ENCODE measurements around the gene LRP5. TPM values are rescaled to one million over a fixed set of nuclear protein-coding genes. Genes with fewer than 3 reads are reported as not detected.

LRP5 gene
- total RNA-seq, 2 experiments from 2014 or later, result 2.0 to 2.9 TPM

DNA sequence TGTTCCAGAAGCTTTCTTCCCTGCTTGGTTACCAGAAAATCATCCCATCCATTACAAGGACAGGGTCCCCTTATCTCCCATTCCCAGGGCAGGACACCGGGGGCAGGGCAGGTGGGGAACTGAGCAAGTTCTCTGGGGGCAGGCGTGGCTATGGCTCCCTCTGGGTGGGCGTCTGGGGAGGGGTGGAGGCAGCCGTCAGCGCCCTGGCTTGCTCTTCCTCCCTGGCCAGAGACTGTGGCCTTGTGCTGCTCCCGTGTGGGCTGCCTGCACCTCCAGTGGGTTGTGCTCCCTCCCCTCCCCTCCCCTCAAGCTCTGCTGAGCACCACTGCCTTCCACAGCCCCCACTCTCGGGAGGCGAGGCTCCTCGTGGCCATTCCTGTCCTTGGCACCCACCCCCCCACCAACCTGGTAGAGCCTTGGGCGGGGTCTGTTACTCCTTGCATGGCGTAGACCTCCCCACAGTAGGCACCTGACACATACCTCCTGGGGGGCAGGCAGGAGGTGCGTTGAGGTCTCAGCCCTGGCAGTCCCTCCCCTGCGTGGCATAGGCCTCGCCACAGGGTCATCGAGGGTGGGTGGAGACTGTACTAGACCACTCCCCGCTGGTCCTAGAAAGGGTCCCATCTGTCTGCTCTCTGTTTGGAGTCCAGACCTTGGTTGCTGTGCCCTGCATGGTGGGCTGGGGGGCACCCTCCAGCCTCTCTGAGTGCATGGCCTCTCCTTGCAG lies 123.9 kb downstream of the LRP5 start:
- H3K4me3 ChIP-seq (ENCODE audit: low read length), result no peak overlapping the region
- no peak overlapping the region for H3K27ac ChIP-seq (ENCODE audit: low read depth in 1 of 2, low read length in 2 of 2)
- H3K27ac Mint-ChIP-seq, result no peak overlapping the region
- no peaks in the 10 kb centered on the region for H3K4me1 Mint-ChIP-seq (ENCODE audit: low read depth)
- peaks cover 0 to 7% of the 10 kb centered on the region in 2 experiments for H3K9me3 ChIP-seq (ENCODE audit: control insufficient read depth in 1 of 2, insufficient read depth in 1 of 2, low read length in 2 of 2)
- H3K27me3 ChIP-seq (ENCODE audit: control insufficient read depth in 1 of 2, insufficient read depth in 2 of 2, low read length in 2 of 2), result no peaks in the 10 kb centered on the region
- ATAC-seq (ENCODE audit: poor library complexity) (no peak), DNase-seq (no peak)
- intact Hi-C loops (cut with DNase I, micrococcal nuclease), result no loop called here
- ChIA-PET POLR2A (no interaction called here), CTCF (no interaction called here)
- H3K4me3 Mint-ChIP-seq, result no peak overlapping the region
- H3K27me3 Mint-ChIP-seq, result no peaks in the 10 kb centered on the region
- TF ChIP-seq, protein P1, sequence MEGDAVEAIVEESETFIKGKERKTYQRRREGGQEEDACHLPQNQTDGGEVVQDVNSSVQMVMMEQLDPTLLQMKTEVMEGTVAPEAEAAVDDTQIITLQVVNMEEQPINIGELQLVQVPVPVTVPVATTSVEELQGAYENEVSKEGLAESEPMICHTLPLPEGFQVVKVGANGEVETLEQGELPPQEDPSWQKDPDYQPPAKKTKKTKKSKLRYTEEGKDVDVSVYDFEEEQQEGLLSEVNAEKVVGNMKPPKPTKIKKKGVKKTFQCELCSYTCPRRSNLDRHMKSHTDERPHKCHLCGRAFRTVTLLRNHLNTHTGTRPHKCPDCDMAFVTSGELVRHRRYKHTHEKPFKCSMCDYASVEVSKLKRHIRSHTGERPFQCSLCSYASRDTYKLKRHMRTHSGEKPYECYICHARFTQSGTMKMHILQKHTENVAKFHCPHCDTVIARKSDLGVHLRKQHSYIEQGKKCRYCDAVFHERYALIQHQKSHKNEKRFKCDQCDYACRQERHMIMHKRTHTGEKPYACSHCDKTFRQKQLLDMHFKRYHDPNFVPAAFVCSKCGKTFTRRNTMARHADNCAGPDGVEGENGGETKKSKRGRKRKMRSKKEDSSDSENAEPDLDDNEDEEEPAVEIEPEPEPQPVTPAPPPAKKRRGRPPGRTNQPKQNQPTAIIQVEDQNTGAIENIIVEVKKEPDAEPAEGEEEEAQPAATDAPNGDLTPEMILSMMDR (IDR thresholded peaks at IDR 0.05), result no peak
- H3K4me1 ChIP-seq (ENCODE audit: insufficient read depth, low read length), result no peaks in the 10 kb centered on the region
- no peaks in the 10 kb centered on the region for H3K36me3 ChIP-seq (ENCODE audit: insufficient read depth, low read length)
- no peaks in the 10 kb centered on the region for H3K9me3 Mint-ChIP-seq
- H3K36me3 Mint-ChIP-seq (ENCODE audit: low read depth), result no peaks in the 10 kb centered on the region

DNA sequence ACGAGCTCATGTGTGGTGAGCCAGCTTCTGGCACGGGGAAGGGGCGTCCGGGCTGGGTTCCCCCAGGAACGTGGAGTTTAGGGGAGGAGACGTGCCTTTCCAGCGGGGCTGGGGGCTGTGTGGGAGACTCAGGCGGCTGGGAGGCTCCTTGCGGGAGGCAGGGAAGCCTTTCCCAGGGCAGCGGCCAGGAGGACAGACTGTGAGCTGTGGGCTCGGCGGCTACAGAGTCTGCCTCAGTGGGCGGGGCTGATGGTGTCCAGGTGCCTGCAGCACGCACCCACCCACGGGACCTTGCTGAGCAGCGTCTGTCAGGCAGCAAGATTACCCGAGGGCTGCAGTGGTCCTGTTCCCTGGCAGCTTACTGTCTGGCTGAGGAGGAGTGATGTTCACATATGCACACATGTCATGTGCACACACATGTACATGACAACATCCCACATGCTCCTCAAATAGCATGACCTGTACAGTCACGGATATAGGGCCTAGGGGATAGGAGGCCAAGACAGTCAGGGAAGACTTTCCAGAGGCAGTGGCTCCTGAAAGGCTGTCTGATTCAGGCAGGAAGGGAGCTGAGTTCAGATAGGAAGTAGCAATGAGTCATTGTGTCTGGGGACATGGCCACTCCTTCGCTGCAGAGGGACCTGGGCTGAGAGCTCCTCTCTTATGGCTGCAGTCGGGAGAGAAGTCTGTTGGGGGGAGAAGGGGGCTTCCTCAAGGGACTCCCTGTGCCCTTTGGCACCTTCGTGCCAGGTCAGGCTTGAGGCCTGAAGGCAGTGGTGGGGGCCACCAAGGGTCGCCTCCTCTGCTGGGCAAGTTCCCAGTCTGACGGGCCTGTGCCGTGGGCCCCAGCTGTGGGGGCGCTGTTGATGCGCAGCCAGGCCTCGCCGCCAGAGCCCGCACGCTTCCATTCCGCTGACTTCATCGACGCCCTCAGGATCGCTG lies 124.9 kb downstream of the LRP5 start:
- Mint-ChIP-seq H3K4me3 (no peak overlapping the region), H3K9me3 (no peaks in the 10 kb centered on the region), H3K36me3 (ENCODE audit: low read depth) (no peaks in the 10 kb centered on the region), H3K4me1 (ENCODE audit: low read depth) (no peaks in the 10 kb centered on the region), H3K27me3 (no peaks in the 10 kb centered on the region), H3K27ac (no peak overlapping the region)
- no peak overlapping the region for H3K4me3 ChIP-seq (ENCODE audit: low read length)
- TF ChIP-seq, protein P1 (IDR thresholded peaks at IDR 0.05), result no peak
- H3K4me1 ChIP-seq (ENCODE audit: insufficient read depth, low read length), result no peaks in the 10 kb centered on the region
- intact Hi-C loops (cut with DNase I, micrococcal nuclease), result no loop called here
- no peaks in the 10 kb centered on the region for H3K36me3 ChIP-seq (ENCODE audit: insufficient read depth, low read length)
- DNase-seq (peak in 2 of 14 experiments; percentile 33 to 50), ATAC-seq (ENCODE audit: poor library complexity) (no peak)
- POLR2A ChIA-PET, result no interaction called here
- H3K9me3 ChIP-seq (ENCODE audit: control insufficient read depth in 1 of 2, insufficient read depth in 1 of 2, low read length in 2 of 2), result no peaks in the 10 kb centered on the region
- H3K27me3 ChIP-seq (ENCODE audit: control insufficient read depth in 1 of 2, insufficient read depth in 2 of 2, low read length in 2 of 2), result no peaks in the 10 kb centered on the region
- no peak overlapping the region for H3K27ac ChIP-seq (ENCODE audit: low read depth in 1 of 2, low read length in 2 of 2)
- CTCF ChIA-PET, result no interaction called here

DNA sequence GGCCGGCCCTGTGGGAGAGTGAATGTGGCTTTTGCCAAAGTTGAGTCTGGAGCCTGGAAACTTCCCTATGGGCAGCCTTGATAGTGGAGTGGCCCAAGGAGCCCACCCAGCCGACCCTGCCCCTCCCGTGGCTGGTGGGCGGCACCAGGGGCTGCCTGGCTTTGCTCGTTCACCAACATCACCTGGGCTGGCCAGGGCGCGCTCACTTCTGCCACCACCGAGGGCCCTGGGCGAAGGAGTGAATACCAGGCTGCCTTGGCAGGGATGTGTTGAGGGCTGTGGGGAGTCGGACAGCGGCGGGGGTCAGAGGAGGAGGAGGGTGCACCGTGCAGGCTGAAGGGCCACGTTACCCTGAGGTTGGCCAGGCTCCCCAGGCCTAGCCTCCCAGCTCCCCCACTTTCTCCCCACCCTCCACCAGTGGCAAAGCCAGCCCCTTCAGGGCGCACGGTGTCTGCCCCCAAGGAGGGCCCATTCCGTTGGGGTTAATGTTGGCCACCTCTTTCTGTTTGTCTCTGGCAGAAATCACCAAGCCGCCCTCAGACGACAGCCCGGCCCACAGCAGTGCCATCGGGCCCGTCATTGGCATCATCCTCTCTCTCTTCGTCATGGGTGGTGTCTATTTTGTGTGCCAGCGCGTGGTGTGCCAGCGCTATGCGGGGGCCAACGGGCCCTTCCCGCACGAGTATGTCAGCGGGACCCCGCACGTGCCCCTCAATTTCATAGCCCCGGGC lies 125.7 kb downstream of the LRP5 start:
- H3K36me3 ChIP-seq (ENCODE audit: insufficient read depth, low read length), result no peaks in the 10 kb centered on the region
- no peak overlapping the region for H3K27ac ChIP-seq (ENCODE audit: low read depth in 1 of 2, low read length in 2 of 2)
- Mint-ChIP-seq H3K4me3 (no peak overlapping the region), H3K36me3 (ENCODE audit: low read depth) (no peaks in the 10 kb centered on the region), H3K9me3 (no peaks in the 10 kb centered on the region), H3K4me1 (ENCODE audit: low read depth) (no peaks in the 10 kb centered on the region), H3K27ac (no peak overlapping the region), H3K27me3 (no peaks in the 10 kb centered on the region)
- TF ChIP-seq, protein P1 (IDR thresholded peaks at IDR 0.05), result no peak
- no peaks in the 10 kb centered on the region for H3K27me3 ChIP-seq (ENCODE audit: control insufficient read depth in 1 of 2, insufficient read depth in 2 of 2, low read length in 2 of 2)
- CTCF ChIA-PET, result no interaction called here
- ATAC-seq (ENCODE audit: poor library complexity) (no peak), DNase-seq (no peak)
- intact Hi-C loops (cut with DNase I, micrococcal nuclease), result no loop called here
- H3K4me1 ChIP-seq (ENCODE audit: insufficient read depth, low read length), result no peaks in the 10 kb centered on the region
- no peak overlapping the region for H3K4me3 ChIP-seq (ENCODE audit: low read length)
- POLR2A ChIA-PET, result no interaction called here
- H3K9me3 ChIP-seq (ENCODE audit: control insufficient read depth in 1 of 2, insufficient read depth in 1 of 2, low read length in 2 of 2), result no peaks in the 10 kb centered on the region
